Hepatocyte (in vitro differentiated cells): Measurements from ENCODE around the gene IL16. TPM values are rescaled to one million over a fixed set of nuclear protein-coding genes. Genes with fewer than 3 reads are reported as not detected.

ENCODE experiments used
- DNase-seq: peaks from one replicate; pipeline ENCODE4 v3.0.0-alpha.2; 2016; ENCODE audit warnings: low spot score
- H2AFZ ChIP-seq: fragments of 200-600 bp; sonication (generic); 2 replicates; pipeline ENCODE4 v1.6.0; 2016; ENCODE audit warnings: antibody characterized with exemption, mild to moderate bottlenecking
- H3K27ac ChIP-seq: fragments of 200-600 bp; sonication (generic); 2 replicates; pipeline ENCODE4 v1.5.1; 2016; ENCODE audit warnings: mild to moderate bottlenecking
- H3K27me3 ChIP-seq: fragments of 200-600 bp; sonication (generic); 2 replicates; pipeline ENCODE4 v1.6.1; 2016
- H3K36me3 ChIP-seq: fragments of 200-600 bp; sonication (generic); replicated peaks from 2 replicates; pipeline ENCODE4 v1.5.1; 2016; ENCODE audit warnings: low read depth; ENCODE audit not compliant: insufficient read depth
- H3K4me1 ChIP-seq: fragments of 200-600 bp; sonication (generic); 2 replicates; pipeline ENCODE4 v1.5.1; 2016; ENCODE audit warnings: mild to moderate bottlenecking, moderate library complexity; ENCODE audit not compliant: insufficient read depth
- H3K4me2 ChIP-seq: fragments of 200-600 bp; sonication (generic); 2 replicates; pipeline ENCODE4 v1.6.0; 2016
- H3K4me3 ChIP-seq: fragments of 200-600 bp; sonication (generic); 2 replicates; pipeline ENCODE4 v1.5.1; 2016; ENCODE audit warnings: mild to moderate bottlenecking
- H3K79me2 ChIP-seq: fragments of 200-600 bp; sonication (generic); 2 replicates; pipeline ENCODE4 v1.6.0; 2017; ENCODE audit warnings: mild to moderate bottlenecking
- H3K9me2 ChIP-seq: fragments of 200-600 bp; sonication (generic); replicated peaks from 2 replicates; pipeline ENCODE4 v1.6.0; 2017; ENCODE audit warnings: mild to moderate bottlenecking; ENCODE audit not compliant: insufficient read depth
- H3K9me3 ChIP-seq: fragments of 200-600 bp; sonication (generic); 2 replicates; pipeline ENCODE4 v1.5.1; 2016; ENCODE audit warnings: low read depth, mild to moderate bottlenecking
- H4K20me1 ChIP-seq: fragments of 200-600 bp; sonication (generic); 2 replicates; pipeline ENCODE4 v1.6.0; 2016; ENCODE audit warnings: mild to moderate bottlenecking; ENCODE audit not compliant: insufficient read depth, poor library complexity, severe bottlenecking
- CTCF ChIP-seq: fragments of 200-600 bp; sonication (generic); IDR thresholded peaks from 2 replicates; pipeline ENCODE4 v1.5.1; 2016; ENCODE audit warnings: antibody characterized with exemption, mild to moderate bottlenecking; ENCODE audit not compliant: poor library complexity
- EZH2 ChIP-seq: fragments of 200-600 bp; sonication (generic); IDR thresholded peaks from 2 replicates; pipeline ENCODE4 v1.6.1; 2016; ENCODE audit warnings: antibody characterized with exemption, mild to moderate bottlenecking, borderline replicate concordance
- EZH2phosphoT487 ChIP-seq: fragments of 200-600 bp; sonication (generic); IDR thresholded peaks from one replicate; pipeline ENCODE4 v1.6.1; 2018; ENCODE audit warnings: antibody characterized with exemption, mild to moderate bottlenecking, low read depth, moderate library complexity; ENCODE audit not compliant: unreplicated experiment, severe bottlenecking
- WGBS: methylation state at CpG from one replicate; pipeline ENCODE4 v1.1.6; 2016; ENCODE audit warnings: low lambda C conversion rate; ENCODE audit errors: missing lambda C conversion rate; 5-methylcytosine and 5-hydroxymethylcytosine counted together
- polyA plus RNA-seq: library from polyadenylated mRNA; unstranded; fragments of >200 nt; fragmentation: Nextera tagmentation; extraction: Ambion mirVana; gene quantifications from 2 replicates; pipeline ENCODE4 v1.2.1, GENCODE V29; 2016
- total RNA-seq: library from RNA; depleted of rRNA; stranded (reverse); fragments of >200 nt; gene quantifications from 2 replicates; pipeline ENCODE4 v1.2.3, GENCODE V29; 2014

IL16 gene
- total and polyA plus RNA-seq, 2 experiments from 2014 or later, result 1.1 to 2.4 TPM

GRCh38 chr15:81165535-81165934 lies 31.1 kb upstream of the IL16 start:
- Histone ChIP-seq H3K27ac (no peak overlapping the region), H3K36me3 (no peaks in the 10 kb centered on the region)

GRCh38 chr15:81166636-81167305 lies 29.9 kb upstream of the IL16 start:
- Histone ChIP-seq H3K4me2 (no peak overlapping the region), H3K36me3 (no peaks in the 10 kb centered on the region), H3K4me3 (no peak overlapping the region), H3K27ac (no peak overlapping the region), H3K79me2 (no peaks in the 10 kb centered on the region), H4K20me1 (no peaks in the 10 kb centered on the region), H2AFZ (no peak overlapping the region), H3K27me3 (peaks cover 2% of the 10 kb centered on the region), H3K4me1 (no peaks in the 10 kb centered on the region), H3K9me3 (no peaks in the 10 kb centered on the region), H3K9me2 (no peaks in the 10 kb centered on the region)
- no peak for TF ChIP-seq EZH2phosphoT487
- TF ChIP-seq EZH2, result no peak
- no peak for TF ChIP-seq CTCF
- DNase-seq, result no peak
- WGBS, result 71% methylated on average over 3 of the region's 3 CpGs

More at GRCh38 chr15:81165535-81165934, 31.1 kb upstream of the IL16 start:
- Histone ChIP-seq H3K9me2 (no peaks in the 10 kb centered on the region), H2AFZ (no peak overlapping the region), H3K4me3 (no peak overlapping the region), H3K9me3 (no peaks in the 10 kb centered on the region), H3K79me2 (no peaks in the 10 kb centered on the region), H3K27me3 (no peaks in the 10 kb centered on the region), H3K4me2 (no peak overlapping the region), H4K20me1 (no peaks in the 10 kb centered on the region), H3K4me1 (peaks cover 7% of the 10 kb centered on the region)
- TF ChIP-seq EZH2 (no peak), CTCF (no peak), EZH2phosphoT487 (no peak)
- no peak for DNase-seq
- WGBS, result 86% methylated on average over 3 of the region's 3 CpGs

GRCh38 chr15:81168131-81168526 lies 28.6 kb upstream of the IL16 start:
- H3K4me3 ChIP-seq, result no peak overlapping the region
- H2AFZ ChIP-seq, result no peak overlapping the region
- H3K27ac ChIP-seq, result no peak overlapping the region
- no peaks in the 10 kb centered on the region for H3K9me3 ChIP-seq
- H3K4me2 ChIP-seq, result no peak overlapping the region
- H4K20me1 ChIP-seq, result no peaks in the 10 kb centered on the region
- TF ChIP-seq EZH2, result no peak
- TF ChIP-seq CTCF, result no peak
- no peak for TF ChIP-seq EZH2phosphoT487
- H3K79me2 ChIP-seq, result no peaks in the 10 kb centered on the region
- no peak for DNase-seq
- no peaks in the 10 kb centered on the region for H3K36me3 ChIP-seq
- peaks cover 7% of the 10 kb centered on the region for H3K27me3 ChIP-seq
- no peaks in the 10 kb centered on the region for H3K9me2 ChIP-seq
- H3K4me1 ChIP-seq, result no peaks in the 10 kb centered on the region
- WGBS, result 84% methylated on average over 2 of the region's 2 CpGs
